ENCODE results near the gene TOR1A.

The TOR1A gene

GRCh38 chr9:129858167-129858962 lies 34.4 kb upstream of the TOR1A start:
- H3K4me1 ChIP-seq (ENCODE audit: low read depth, poor library complexity, severe bottlenecking), result no peaks in the 10 kb centered on the region
- no peaks in the 10 kb centered on the region for H3K36me3 ChIP-seq (ENCODE audit: insufficient read depth)
- no peak overlapping the region for H3K9ac ChIP-seq

DNA sequence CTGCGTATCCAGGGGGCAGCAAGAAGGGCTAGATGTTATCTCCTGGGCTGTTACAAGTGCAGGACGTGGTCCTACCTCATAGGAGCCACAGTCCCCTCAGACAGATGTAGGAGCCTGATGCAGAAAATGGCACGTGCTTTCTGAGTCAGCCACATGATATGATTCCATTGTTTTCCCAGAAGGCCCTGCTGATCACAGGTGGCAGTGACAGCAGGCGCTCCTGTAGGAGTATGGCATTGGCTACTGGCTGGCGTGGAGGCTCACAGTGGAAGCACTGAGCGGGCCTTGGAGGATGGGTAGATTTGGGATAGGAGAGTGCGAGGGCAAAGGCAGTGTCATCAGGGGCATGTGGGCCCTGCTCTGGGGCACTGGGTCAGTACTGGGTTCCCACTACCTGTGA lies 33.3 kb upstream of the TOR1A start:
- no peaks in the 10 kb centered on the region for H3K27me3 ChIP-seq (ENCODE audit: insufficient read depth, low read depth)
- no peaks in the 10 kb centered on the region for H3K36me3 ChIP-seq (ENCODE audit: insufficient read depth)
- no peak overlapping the region for H3K4me2 ChIP-seq
- no peaks in the 10 kb centered on the region; the same call in 1 of the 2 replicates for H4K20me1 ChIP-seq (ENCODE audit: insufficient read depth)
- H3K9ac ChIP-seq, result no peak overlapping the region
- H3K4me3 ChIP-seq (IDR thresholded peaks at IDR 0.05; ENCODE audit: insufficient read depth, low read depth, low read length), result no peak overlapping the region
- no peak for TF ChIP-seq CTCF (conservative IDR thresholded peaks at IDR 0.05; ENCODE audit: low read depth, low read length)
- no peak overlapping the region for H2AFZ ChIP-seq (ENCODE audit: low read depth)
- no peak overlapping the region for H3K27ac ChIP-seq
- H3K4me1 ChIP-seq (ENCODE audit: low read depth, poor library complexity, severe bottlenecking), result no peaks in the 10 kb centered on the region
- H3K79me2 ChIP-seq (ENCODE audit: insufficient read depth, low read depth), result no peaks in the 10 kb centered on the region

More at GRCh38 chr9:129858167-129858962, 34.4 kb upstream of the TOR1A start:
- H3K27ac ChIP-seq, result no peak overlapping the region
- no peak overlapping the region for H3K4me2 ChIP-seq
- H4K20me1 ChIP-seq (ENCODE audit: insufficient read depth), result no peaks in the 10 kb centered on the region; the same call in 1 of the 2 replicates
- TF ChIP-seq CTCF (conservative IDR thresholded peaks at IDR 0.05; ENCODE audit: low read depth, low read length), result no peak
- H3K79me2 ChIP-seq (ENCODE audit: insufficient read depth, low read depth), result no peaks in the 10 kb centered on the region
- H3K4me3 ChIP-seq (IDR thresholded peaks at IDR 0.05; ENCODE audit: insufficient read depth, low read depth, low read length), result no peak overlapping the region
- no peak overlapping the region for H2AFZ ChIP-seq (ENCODE audit: low read depth)
- H3K27me3 ChIP-seq (ENCODE audit: insufficient read depth, low read depth), result no peaks in the 10 kb centered on the region

- Histone ChIP-seq H3K27ac (no peak overlapping the region), H3K9ac (no peak overlapping the region), H3K4me3 (IDR thresholded peaks at IDR 0.05; ENCODE audit: insufficient read depth, low read depth, low read length) (no peak overlapping the region), H4K20me1 (ENCODE audit: insufficient read depth) (no peaks in the 10 kb centered on the region; the same call in 1 of the 2 replicates), H2AFZ (ENCODE audit: low read depth) (no peak overlapping the region), H3K36me3 (ENCODE audit: insufficient read depth) (no peaks in the 10 kb centered on the region), H3K27me3 (ENCODE audit: insufficient read depth, low read depth) (no peaks in the 10 kb centered on the region), H3K79me2 (ENCODE audit: insufficient read depth, low read depth) (no peaks in the 10 kb centered on the region), H3K4me2 (no peak overlapping the region), H3K4me1 (ENCODE audit: low read depth, poor library complexity, severe bottlenecking) (no peaks in the 10 kb centered on the region)
- no peak for TF ChIP-seq CTCF (conservative IDR thresholded peaks at IDR 0.05; ENCODE audit: low read depth, low read length)
Measured at GRCh38 chr9:129854588-129855110, 30.7 kb upstream of the TOR1A start.

- Histone ChIP-seq H3K9ac (no peak overlapping the region), H3K36me3 (ENCODE audit: insufficient read depth) (no peaks in the 10 kb centered on the region), H3K27ac (no peak overlapping the region), H3K27me3 (ENCODE audit: insufficient read depth, low read depth) (no peaks in the 10 kb centered on the region), H2AFZ (ENCODE audit: low read depth) (no peak overlapping the region), H3K4me2 (no peak overlapping the region), H3K4me1 (ENCODE audit: low read depth, poor library complexity, severe bottlenecking) (no peaks in the 10 kb centered on the region), H3K4me3 (IDR thresholded peaks at IDR 0.05; ENCODE audit: insufficient read depth, low read depth, low read length) (no peak overlapping the region), H4K20me1 (ENCODE audit: insufficient read depth) (no peaks in the 10 kb centered on the region; the same call in 1 of the 2 replicates), H3K79me2 (ENCODE audit: insufficient read depth, low read depth) (no peaks in the 10 kb centered on the region)
- no peak for TF ChIP-seq CTCF (conservative IDR thresholded peaks at IDR 0.05; ENCODE audit: low read depth, low read length)
Measured at GRCh38 chr9:129853614-129854013, 29.7 kb upstream of the TOR1A start.
